Anterior cingulate cortex (tissue), 58 donors: ENCODE data around the gene PTGES2.
"Not testable (repeated sequence)": the region's sequence is repeated elsewhere in the genome, so short reads cannot be mapped to it uniquely, and the experiment has no call there.

Experiments used
- DNase-seq, 58 donors: peaks; one replicate each; lab custom pipeline; 2025; lab: John Stamatoyannopoulos, UW

PTGES2 gene

DNA sequence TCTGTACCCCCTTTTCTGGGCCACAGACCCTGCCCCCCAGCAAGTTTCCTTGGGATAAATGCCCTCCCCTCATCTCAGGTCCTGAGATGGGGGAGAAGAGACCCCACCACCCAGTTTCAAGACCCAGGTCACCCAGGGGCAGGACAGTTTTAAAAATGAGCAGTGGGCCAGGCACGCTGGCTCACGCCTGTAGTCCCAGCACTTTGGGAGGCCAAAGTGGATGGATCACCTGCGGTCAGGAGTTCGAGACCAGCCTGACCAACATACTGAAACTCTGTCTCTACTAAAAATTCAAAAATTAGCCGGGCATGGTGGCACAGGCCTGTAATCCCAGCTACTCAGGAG is 6.1 kb downstream of the PTGES2 start:
- no peak for DNase-seq

DNA sequence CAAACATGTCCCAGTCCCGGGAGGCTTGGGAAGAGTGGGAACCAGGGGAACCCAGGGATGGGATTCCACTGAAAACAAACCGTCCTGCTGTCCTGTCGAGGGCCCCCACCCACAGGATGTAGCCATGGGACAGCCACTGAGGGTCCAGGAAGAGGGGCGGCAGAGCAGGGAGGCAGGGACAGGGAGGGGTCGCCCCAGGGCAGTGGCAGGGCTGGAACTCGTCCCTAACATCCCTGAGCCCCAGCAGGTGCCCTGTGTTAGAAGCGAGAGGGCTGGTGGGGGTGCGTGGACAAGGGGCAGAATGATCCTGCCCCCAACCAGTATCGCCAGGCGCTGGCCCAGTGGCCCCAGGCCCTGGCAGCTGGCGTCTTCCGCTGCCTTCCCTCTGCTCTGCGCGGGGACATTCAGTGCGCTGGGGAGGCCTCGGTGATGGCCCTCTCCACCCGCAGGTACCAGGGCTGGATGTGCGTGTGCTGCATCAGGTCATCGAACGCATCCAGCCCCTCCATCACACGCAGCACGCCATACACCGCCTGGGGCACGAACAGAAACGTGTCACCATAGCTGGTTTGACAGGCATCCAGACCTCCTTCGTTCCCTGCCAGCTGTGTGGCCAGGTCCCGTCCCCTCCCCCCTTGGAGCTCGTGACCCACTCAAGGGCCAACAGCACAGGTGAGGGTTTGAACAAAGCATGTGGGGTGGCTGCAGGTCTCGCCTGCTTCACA is 6.6 kb downstream of the PTGES2 start:
- DNase-seq = no peak

DNA sequence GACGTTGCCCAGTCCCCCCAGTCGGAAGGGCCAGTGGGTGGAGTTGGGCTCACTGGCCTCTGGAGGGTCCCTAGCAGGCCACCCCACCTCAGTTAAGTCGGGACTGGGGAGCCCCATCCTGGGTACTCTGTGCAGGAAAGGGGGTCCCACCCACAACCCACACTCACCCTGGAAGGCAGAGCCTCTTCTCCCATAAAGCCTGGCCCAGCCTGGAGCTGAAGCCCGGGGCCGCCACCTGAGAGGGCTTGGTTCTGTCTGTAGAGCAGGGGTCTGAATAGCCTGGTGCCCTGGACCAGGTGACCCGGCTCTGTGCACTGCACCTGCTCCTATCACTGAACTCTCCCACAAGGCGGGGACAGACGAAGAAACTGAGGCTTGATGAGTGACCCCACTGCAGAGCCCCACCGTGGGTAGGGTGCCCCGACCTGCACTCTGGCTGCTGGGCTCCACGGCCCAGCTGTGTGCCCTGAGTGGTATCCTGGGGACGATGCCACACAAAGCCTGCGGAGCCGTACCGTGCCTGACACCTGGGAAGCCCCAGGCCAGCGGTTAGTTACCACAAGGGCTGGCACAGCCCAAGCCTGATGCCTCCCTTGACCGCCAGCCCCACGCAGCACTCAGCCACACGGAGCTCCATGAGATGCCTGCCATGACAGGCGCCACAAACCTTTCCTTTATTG is 7.3 kb downstream of the PTGES2 start:
- no peak for DNase-seq

DNA sequence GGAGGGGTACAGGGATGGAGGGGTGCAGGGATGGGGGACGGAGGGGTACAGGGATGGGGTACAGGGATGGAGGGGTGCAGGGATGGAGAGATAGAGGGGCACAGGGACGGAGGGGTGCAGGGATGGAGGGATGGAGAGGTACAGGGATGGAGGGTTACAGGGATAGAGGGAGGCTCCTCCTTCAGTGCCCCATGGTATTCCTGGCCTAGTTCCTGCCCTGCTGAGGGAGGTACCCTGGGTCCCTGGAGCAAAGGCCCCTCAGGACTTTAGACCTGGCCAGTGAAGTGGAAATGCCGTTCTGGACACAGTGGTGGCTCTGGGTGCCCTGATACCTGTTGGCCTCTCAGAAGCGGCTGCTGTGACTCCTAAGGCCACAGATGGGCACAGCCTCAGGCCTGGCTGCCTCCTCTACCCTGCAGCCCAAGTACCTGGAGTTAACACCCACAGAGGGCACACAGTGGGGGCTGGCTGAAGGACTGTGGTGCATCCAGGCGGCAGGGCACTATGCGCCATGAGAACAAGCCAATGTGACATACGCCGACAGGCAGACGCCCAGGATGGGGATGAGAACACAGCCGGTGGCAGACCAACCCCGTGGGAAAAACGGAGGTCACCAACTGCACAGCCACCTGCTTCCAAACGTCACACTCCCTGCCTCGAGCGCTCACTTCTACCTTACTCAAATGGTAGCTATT is 8.4 kb downstream of the PTGES2 start:
- no peak for DNase-seq

DNA sequence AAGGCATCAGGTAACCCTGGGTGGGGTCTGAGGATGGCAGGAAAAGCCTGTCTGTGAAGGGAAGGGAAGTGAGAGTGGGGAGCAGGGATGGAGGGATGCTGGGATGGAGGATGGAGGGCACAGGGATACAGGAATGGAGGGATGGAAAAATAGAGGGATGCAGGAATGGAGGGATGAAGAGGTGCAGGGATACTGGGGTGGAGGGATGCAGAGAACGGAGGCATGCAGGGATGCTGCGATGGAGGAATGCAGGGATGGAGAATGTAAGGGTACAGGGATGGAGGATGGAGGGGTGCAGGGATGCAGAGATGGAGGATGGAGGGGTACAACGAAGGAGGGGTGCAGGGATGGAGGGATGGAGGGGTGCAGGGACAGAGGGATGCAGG is 9.1 kb downstream of the PTGES2 start:
- no peak for DNase-seq

DNA sequence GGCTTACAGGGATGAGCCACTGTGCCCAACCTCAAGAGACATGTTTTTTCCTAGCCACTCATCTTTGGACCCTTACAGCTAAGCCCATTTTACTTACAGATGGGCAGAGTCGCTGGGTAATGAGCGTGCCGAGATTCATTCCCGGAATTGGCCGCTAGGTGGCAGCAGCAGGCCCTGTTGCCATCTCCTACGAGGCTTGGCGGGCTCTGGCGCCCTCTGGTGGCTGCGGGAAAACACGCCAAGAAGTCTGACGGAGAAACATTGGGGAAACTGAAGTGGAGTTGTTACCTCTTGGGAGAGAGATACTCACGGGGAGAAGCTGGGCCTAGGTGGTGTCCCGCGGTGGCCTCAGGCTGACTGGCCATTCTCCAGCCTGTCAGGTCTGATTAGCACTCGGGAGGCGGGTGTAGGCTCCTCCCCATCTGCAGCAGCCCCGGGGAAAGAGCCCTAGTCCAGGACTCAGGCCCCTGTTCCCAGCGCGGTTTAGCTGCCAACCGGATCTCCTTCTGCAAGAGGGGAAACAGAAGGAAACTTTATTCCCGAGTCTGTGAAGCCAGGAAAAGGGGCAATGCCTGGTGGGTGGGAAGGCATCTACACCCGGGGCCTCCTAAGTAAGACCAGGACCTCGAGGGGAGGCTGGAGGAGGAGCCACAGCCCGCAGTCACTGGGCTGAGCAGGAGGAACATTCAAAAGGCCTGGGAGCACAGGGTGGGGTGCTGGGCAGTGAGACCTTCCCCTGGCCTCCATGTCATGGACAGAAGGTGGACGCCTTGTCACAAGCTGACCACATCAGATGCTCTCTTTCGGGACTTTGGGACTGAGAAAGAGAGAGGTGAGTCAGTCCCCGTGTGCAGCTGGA is 9.7 kb downstream of the PTGES2 start:
- DNase-seq = peak in 57 of 58 donors; percentile 22 to 99 (median 83)

DNA sequence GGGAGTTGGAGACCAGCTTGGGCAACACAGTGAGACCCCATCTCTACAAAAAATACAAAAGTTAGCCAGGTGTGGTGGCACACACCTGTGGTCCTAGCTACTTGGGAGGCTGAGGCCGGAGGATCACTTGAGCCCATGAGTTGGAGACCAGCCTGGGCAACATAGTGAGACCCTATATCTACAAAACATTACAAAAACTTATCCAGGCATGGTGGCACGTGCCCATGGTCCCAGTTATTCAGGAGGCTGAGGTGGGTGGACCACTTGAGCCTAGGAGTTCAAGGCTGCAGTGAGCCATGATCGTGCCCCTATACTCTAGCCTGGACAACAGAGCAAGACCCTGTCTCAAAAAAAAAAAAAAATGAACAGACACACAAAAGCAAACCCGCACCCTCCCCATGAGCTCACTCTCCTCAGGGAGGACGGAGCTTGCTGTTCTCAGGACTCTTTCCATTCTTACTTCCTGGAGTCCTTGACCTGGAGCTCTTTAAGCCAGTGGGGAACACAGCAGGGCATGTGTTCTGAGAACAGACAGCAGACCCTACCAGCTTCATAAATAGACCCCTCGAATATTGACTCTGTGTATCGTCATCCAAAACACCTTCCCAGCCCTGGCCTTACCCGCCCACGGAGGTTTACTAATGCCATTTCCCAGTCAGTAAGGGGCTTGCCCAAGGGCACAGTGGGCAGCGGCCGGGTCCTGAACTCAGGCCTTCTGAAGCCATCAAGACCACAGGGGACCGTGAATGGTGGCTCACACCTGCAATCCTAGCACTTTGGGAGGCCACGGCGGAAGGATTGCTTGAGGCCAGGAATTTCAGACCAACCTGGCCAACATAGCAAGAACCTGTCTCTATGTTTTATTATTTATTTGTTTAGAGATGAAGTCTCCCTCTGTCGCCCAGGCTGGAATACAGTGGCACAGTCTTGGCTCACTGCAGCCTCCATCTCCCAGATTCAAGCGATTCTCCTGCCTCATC is 11.1 kb downstream of the PTGES2 start:
- no peak for DNase-seq

DNA sequence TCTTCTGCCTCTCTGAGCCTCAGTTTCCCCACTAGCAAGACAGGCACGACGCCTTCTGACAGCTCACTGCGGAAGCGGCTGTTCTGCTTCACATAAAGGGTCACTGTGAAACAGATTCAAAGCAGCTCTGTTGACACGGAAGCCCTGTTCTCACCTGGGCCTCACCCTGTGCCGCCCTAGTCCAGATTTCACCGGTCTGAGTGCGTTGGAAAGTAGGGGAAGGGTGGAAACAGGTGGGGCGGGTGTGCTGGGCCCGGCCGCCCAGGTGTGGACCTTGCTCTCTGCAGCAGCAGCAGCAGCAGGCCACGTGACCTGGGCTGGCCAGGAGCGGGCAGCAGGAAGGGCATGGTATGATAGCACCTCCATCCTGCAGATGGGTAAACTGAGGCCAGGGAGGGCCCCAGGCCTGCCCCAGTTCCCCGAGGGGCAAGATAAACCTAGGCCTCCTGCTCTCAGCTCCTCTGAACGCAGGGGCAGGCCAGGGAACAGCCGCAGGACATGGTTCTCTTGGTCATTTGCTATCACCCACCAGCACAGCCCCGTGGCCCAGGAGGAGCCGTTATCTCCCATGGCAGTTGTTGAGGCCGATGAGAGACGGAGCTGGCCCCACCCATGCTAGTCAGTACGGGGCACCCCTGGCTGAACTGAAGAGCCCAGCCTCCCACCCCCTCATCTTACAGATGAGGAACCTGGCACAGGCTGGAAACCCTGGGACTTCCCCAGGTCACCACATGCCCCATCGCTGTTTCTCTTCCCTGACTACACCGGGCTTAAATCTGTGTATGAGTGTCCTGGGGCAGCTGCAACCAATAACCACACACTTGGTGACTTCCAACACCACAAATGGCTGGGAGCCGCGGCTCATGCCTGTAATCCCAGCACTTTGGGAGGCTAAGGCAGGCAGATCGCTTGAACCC is 12.1 kb downstream of the PTGES2 start:
- no peak for DNase-seq

DNA sequence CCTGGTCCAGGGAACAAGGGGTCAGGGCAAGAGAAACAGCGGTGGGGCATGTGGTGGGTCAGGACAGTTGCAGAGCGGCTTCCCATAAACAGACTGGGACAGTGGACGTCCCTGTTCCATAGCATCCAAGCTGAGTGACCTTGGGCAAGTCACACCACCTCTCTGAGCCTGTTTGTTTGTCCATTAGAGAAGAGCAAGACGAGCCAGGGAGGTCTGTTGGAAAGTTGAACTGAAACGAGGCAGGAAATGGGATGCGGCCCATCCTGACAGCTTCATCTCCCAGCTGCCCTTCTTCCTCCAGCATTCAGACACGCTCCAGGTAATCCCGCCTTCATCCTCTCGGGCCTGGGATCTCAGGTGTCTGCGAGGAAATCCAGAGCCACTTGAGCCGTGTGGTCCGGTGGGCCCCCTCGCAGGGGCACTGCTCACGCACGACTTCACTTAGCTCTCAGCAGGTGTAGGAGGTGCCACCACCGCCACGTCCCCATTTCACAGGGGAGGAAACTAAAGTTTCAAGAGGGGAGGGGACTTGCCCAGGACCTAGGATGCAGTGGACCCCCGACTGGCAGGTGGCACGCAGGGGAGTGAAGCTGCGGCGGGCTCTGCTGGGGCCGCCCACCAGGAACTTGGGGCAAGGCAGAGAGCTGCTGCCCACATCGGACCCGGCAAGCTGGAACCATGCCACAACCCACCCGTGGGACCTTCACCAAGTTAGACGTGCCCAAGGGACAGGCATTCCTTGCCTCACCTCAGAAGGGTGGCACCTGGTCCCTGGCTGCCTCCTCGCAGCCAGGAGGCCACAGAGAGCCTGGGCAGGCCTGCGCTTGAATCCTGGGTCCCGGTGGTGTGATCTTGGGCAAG is 13.0 kb downstream of the PTGES2 start:
- no peak for DNase-seq

DNA sequence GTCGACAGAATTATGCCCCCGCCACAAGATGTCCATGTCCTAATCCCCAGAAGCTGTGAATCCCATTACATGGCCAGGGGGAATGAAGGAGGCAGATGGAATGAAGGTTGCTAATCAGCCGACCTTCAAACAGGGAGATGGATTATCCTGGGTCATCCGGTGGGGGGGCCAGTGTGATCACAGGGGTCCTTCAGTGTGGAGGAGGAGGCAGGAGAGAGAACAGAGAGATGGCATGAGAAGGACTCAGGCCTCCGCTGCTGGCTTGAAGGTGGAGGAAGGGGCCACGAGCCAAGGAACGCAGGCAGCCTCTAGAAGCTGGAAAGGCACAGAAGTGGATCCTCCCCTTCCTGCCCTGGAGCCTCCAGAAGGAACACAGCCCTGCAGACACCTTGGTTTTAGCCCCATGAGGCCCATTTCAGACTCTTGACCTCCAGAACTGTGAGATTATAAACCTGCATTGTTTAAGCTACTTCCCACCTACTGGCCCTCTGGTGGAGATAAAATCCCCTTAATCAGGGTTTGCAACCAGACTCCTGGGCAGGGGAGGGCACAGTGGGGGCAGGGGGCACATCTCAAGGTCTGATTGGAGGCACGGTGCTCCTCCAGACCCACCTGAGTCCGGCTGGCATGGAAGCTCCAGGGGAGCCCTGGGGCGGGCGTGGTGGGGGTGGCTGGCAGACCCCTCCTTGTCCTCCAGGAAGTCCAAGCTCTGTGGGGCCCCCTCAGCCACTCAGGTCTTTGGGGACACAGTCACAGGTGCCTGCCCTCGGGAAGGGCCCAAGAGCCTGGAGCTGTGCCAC is 13.8 kb downstream of the PTGES2 start:
- DNase-seq = no peak

DNA sequence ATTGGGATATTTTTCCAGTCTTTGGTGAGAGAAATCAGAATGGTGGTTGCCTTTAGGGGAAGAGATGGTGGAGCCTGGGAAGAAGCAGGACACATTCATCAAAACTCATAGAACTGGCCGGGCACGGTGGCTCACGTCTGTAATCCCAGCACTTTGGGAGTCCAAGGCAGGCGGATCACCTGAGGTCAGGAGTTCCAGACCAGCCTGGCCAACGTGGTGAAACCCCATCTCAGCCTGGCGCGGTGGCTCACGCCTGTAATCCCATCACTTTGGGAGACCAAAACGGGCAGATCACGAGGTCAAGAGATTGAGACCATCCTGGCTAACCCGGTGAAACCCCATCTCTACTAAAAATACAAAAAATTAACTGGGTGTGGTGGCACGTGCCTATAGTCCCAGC is 15.8 kb downstream of the PTGES2 start:
- not testable (repeated sequence) for DNase-seq

DNA sequence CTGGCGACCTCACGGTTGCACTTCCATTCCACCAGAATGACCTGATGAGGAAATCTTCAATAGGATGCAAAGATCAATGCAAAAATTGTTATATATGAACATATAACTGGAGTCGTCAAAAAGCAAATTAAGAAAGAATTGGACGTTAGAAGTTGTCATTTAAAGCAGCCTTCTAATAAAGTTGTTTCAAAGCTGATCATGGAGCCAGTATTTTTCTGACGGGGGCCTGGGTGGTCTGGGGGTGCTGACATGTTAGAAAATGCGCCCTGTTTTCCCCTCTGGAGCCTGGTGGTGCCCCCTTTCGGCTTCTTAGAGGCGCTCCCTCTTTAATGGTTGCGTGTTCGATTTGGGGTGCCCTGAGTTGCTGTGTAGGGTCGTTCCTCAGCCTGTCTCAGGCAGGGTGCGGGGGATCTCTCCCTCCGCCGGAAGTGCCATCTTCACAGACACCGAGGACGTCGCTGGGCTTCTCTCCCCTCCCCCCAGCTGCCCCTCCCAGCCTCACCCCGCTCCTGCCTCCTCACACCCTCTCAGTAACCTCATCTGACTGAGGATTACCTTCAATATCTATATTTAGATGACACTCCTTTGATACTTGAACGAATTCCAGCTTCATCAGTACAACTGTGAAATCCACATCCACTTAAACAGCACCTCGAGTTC is 18.3 kb downstream of the PTGES2 start:
- no peak for DNase-seq

DNA sequence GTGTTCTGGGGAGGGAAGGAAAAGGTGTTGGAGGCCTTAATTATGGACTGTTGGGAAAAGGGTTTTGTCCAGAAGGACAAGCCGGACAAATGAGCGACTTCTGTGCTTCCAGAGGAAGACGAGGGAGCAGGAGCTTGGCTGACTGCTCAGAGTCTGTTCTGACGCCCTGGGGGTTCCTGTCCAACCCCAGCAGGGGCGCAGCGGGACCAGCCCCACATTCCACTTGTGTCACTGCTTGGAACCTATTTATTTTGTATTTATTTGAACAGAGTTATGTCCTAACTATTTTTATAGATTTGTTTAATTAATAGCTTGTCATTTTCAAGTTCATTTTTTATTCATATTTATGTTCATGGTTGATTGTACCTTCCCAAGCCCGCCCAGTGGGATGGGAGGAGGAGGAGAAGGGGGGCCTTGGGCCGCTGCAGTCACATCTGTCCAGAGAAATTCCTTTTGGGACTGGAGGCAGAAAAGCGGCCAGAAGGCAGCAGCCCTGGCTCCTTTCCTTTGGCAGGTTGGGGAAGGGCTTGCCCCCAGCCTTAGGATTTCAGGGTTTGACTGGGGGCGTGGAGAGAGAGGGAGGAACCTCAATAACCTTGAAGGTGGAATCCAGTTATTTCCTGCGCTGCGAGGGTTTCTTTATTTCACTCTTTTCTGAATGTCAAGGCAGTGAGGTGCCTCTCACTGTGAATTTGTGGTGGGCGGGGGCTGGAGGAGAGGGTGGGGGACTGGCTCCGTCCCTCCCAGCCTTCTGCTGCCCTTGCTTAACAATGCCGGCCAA is 19.1 kb downstream of the PTGES2 start:
- no peak for DNase-seq

DNA sequence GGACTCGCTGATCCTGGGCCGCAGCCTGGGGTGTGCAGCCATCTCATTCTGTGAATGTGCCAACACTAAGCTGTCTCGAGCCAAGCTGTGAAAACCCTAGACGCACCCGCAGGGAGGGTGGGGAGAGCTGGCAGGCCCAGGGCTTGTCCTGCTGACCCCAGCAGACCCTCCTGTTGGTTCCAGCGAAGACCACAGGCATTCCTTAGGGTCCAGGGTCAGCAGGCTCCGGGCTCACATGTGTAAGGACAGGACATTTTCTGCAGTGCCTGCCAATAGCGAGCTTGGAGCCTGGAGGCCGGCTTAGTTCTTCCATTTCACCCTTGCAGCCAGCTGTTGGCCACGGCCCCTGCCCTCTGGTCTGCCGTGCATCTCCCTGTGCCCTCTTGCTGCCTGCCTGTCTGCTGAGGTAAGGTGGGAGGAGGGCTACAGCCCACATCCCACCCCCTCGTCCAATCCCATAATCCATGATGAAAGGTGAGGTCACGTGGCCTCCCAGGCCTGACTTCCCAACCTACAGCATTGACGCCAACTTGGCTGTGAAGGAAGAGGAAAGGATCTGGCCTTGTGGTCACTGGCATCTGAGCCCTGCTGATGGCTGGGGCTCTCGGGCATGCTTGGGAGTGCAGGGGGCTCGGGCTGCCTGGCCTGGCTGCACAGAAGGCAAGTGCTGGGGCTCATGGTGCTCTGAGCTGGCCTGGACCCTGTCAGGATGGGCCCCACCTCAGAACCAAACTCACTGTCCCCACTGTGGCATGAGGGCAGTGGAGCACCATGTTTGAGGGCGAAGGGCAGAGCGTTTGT is 19.9 kb downstream of the PTGES2 start:
- no peak for DNase-seq
